GM21526 (cell line): ENCODE results near the gene ALG1L2.
"Not testable (repeated sequence)": the region's sequence is repeated elsewhere in the genome, so short reads cannot be mapped to it uniquely, and the experiment has no call there.

Source experiments
- ATAC-seq: cut with Tn5 transposase; IDR thresholded peaks from one replicate; pipeline ENCODE4 v1.9.1; 2021; ENCODE audit warnings: moderate library complexity; ENCODE audit not compliant: unreplicated experiment, low FRiP score

Gene ALG1L2

GRCh38 chr3:130081351-130081881 is at the start of gene ALG1L2:
Gene ALG1L2, plus strand, starts transcription at chr3:130081831. Its CDS starts 186 bp downstream, at chr3:130082017.
- no peak for ATAC-seq

DNA sequence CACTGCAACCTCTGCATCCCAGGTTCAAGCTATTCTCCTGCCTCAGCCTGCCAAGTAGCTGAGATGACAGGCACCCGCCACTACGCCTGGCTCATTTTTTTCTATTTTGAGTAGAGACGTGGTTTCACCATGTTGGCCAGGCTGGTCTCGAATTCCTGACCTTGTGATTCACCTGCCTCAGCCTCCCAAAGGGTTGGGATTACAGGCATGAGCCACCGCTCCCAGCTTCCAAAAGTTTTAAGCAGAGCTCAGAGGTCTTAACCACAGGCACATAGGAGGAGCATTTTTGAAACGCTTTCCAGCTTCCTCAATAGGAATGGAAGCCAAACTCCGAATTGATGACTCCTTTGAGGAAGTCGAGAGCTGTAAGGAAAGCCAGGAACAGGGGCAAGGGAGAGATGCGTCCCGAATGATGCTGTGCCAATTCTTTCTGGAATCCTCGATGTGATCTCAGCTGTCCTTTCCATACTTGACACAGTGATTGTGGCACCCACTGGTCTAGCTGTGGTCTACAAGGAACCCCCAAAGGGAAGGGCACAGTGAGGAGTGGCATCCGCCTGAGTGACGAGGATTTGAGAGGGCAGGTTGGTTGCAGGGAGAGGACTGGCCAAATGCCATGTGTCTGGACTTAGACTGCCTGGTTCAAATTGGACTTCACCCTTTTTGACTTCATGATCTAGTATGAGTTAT is 44.4 kb upstream of the ALG1L2 start:
- ATAC-seq: not testable (repeated sequence)

DNA sequence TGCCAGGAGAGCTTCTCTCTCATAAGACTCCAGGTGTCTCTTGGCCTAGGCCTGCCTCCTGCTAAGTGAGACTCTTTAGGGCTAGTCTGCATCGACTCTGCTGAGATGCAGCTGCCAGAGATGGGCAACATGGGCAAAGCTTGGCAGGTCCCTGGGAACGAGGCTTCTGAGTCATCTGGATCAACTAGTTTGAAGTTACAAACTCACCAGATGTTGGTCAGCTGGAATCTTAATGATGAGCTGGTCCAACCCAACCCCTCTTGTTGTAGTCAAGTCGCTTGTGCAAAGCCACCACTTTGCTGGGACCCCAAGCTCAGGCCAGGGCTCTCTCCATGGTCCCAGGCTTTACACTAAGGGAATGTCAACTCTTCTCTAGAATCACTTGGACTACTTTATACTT is 38.9 kb upstream of the ALG1L2 start:
- not testable (repeated sequence) for ATAC-seq

DNA sequence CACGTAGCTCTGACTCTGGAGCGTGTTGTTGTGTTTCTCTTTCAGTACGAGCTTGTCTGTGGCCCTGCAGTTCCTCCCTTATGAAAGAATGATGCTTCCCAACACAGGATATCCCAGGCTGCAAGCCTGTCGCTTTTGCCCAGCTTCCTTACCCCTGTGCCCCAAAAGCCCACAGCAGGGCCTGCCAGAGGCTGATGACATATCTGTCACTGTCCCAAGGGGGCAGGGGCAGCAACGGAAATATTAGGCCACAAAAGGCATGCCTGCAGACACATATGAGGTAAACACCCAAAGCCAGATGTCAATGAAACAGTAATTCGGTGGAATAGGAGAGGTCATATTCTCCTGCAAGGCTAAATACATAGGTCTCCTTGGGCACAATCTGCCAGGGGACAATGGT is 38.0 kb upstream of the ALG1L2 start:
- not testable (repeated sequence) for ATAC-seq

DNA sequence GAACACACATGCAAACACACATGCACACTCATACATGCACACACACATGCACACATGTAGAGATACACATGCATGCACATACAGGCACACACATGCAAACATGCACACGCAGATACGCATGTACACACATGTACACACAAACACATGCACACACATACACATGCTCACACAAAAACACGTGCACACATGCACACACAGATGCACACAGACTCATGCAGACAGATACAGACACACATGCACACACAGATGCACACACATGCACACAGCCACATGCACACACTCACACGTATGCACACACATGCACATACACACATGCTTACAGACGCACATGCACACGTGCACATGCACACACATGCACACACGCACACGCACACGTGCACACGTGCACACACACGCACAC is 37.3 kb upstream of the ALG1L2 start:
- ATAC-seq: no peak

GRCh38 chr3:130048726-130049125 is 32.9 kb upstream of the ALG1L2 start:
- ATAC-seq: no peak

DNA sequence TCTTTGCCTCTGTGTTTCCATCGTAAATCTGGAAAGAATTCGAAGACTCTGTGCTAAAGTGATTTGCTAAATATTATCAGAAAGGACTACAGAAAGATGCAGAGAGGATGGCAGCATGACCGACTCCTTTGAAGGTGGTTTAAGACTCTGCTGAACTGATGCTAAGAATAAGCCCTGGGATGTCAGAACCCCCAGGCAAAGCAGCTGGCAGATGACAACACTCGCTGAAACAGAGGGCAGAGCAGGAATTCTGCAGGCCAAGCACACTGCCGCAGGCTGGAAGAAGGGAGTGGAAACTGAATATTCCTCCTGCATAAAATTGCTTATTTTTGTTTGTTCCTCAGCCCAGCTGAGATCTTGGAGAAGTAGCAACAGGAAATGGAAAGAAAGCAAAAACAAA is 29.3 kb upstream of the ALG1L2 start:
- not testable (repeated sequence) for ATAC-seq

- ATAC-seq: not testable (repeated sequence)
Measured at GRCh38 chr3:130052965-130053364, 28.7 kb upstream of the ALG1L2 start.

- ATAC-seq: not testable (repeated sequence)
Measured at GRCh38 chr3:130057536-130058266, 23.9 kb upstream of the ALG1L2 start.

- not testable (repeated sequence) for ATAC-seq
Measured at GRCh38 chr3:130058267-130058657, 23.4 kb upstream of the ALG1L2 start.

DNA sequence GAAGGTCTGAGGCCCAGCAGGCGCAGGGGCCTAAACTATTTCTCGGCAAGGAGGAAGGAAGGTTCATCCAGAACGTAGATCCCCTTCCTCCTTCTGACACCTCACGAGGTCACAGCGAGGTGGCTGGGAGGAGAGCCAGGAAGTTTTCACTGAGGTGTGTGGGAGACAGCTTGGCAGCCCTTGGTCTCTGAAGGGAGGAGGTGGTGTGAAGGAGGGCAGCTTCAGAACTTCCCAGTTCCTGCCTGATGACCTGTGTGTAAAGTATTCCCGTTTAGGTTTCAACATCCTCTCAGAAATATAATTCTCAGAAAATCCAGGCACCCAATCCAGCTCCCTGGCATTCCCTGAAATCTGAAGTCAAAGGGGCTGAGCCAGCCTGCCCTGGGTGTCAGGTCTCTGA is 22.9 kb upstream of the ALG1L2 start:
- not testable (repeated sequence) for ATAC-seq

DNA sequence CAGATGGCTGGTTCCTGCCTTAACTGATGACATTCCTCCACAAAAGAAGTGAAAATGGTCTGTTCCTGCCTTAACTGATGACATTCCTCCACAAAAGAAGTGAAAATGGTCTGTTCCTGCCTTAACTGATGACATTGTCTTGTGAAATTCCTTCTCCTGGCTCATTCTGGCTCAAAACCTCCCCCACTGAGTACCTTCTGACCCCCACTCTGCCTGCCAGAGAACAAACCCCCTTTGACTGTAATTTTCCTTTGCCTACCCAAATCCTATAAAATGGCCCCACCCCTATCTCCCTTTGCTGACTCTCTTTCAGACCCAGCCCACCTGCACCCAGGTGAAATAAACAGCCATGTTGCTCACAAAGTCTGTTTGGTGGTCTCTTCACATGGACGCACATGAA is 22.5 kb upstream of the ALG1L2 start:
- ATAC-seq: not testable (repeated sequence)

DNA sequence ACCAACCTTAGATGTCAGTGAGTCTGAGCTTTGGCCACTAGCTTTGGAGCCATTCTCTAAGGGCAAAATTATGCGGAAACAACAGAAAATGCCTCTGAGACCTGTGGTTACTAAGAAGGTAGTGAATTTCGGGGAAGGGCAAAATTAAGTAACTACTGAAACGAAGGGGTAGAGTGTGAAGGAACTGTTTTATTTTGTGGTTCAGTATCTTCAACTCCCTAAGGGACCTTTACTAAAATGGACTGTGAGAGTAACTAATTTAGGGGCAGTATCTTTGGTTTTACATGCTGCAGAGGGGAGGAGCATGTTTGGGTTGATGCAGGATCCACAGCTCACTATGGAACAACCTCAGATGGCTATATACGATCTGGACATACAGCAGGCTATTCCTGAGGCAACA is 8.0 kb upstream of the ALG1L2 start:
- ATAC-seq: no peak

- ATAC-seq: no peak
Measured at GRCh38 chr3:130077636-130078035, 4.0 kb upstream of the ALG1L2 start.

- ATAC-seq: not testable (repeated sequence)
Measured at GRCh38 chr3:130083363-130084090, 1.9 kb downstream of the ALG1L2 start.

- no peak for ATAC-seq
Measured at GRCh38 chr3:130084436-130084980, 2.9 kb downstream of the ALG1L2 start.

DNA sequence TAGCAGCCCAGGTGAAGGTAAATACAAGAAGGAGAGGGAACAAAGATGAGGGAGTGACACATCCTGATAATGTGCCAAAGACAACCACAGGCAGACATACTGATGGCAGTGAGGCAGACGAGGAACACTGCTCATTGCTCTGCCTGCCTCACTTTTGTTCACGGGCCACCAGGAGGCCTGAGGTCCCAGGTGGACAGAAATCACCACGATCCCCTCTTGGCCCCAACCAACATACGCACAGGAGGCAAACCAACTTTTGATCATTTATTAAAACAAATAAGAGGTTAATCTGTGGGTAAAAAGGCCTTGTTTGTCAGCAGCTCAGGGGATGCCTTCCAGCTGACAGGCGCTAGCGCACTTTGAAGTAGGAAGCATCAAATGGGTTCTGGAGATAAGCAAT is 4.2 kb downstream of the ALG1L2 start:
- ATAC-seq: no peak

DNA sequence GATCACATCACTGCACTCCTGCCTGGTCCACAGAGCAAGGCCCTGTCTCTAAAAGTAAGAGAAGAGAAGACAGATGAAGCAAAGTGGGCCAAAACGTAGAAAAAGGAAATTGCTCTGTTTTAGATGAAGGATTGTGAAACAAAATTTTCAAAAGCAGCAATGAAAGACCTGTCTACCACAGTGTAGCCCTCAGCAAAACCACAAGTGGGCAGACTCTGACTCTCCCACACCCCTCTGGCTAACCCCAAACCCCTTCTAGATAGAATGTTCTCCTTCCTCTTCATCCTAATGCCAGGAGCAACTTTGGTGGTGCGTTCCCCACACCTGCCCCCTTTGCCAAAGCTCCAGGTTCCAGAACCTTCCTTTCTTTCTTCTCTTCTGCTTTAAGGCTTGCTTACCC is 5.0 kb downstream of the ALG1L2 start:
- ATAC-seq: not testable (repeated sequence)

- no peak for ATAC-seq
Measured at GRCh38 chr3:130088061-130088460, 6.4 kb downstream of the ALG1L2 start.

GRCh38 chr3:130090681-130091080 is 9.1 kb downstream of the ALG1L2 start:
- ATAC-seq: not testable (repeated sequence)

GRCh38 chr3:130091958-130092357 is 10.3 kb downstream of the ALG1L2 start:
- no peak for ATAC-seq
